ENCODE results near the gene ADAMTSL3.
A peak's percentile ranks its signal among the peaks of the same experiment; 100 is the strongest.

Gene ADAMTSL3

GRCh38 chr15:83980637-83981036 is 326.7 kb downstream of the ADAMTSL3 start:
- DNase-seq (ENCODE audit: low spot score): no peak

DNA sequence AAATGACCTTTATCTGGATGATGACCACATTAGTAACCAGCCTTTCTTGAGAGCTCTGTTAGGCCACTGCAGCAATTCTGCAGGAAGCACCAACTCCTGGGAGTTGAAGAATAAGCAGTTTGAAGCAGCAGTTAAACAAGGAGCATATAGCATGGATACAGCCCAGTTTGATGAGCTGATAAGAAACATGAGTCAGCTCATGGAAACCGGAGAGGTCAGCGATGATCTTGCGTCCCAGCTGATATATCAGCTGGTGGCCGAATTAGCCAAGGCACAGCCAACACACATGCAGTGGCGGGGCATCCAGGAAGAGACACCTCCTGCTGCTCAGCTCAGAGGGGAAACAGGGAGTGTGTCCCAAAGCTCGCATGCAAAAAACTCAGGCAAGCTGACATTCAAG is 328.8 kb downstream of the ADAMTSL3 start:
- DNase-seq (ENCODE audit: low spot score): no peak

GRCh38 chr15:83983634-83984458 is 329.9 kb downstream of the ADAMTSL3 start:
- no peak for DNase-seq (ENCODE audit: low spot score)

- no peak for DNase-seq (ENCODE audit: low spot score)
Measured at GRCh38 chr15:83984601-83985000, 330.7 kb downstream of the ADAMTSL3 start.

DNA sequence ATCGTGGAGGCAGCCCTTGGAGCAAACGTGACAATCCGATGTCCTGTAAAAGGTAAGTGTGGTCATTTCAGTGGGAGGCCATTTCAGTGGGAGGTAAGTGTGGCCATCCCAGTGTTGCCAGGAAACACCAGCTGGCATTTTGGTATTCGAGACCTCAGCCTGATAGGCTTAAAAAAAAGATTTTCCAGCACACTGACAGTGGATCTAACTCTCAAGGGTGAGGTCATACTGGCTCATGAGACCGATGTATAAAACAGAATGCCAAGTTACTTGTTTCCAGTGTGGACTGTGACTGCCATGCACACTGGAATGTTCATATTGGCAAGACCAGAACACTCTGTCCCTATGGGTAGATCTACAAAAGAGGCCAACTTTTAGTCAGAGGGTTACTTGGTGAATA is 337.2 kb downstream of the ADAMTSL3 start:
- DNase-seq (ENCODE audit: low spot score): no peak

DNA sequence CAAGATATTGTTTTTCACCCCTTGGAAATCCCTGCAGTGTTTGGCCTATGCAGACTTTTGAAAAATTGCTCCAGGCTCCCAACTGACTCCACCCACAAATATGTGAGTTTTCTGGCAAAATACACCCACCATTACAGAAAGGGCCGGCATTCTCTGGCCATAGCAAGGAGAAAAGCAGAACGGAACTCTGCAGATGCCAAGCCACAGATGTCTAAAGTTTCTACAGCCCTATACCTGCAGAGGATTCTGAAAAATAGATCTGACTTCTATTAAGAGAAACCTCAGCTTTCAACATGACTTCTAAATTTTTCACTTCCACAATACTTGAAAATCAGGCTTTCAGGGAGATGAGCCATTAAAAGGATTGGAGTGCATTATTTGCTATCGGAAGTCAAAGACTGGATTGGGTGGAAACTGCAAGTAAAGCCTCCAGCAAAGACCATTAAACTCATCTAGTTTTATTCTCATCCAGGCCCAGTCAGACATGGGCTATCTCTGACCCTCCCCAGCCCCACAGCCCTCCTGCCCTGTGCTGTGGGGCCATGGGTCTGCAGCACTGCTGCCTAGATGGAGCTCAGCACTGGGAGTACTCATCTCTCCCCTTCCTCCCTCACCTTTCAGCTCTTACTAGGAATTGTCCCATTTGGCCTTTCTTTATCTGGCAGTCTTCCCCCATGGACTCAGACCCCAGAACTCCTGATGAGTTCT is 338.6 kb downstream of the ADAMTSL3 start:
- no peak for DNase-seq (ENCODE audit: low spot score)

GRCh38 chr15:83993591-83993990 is 339.7 kb downstream of the ADAMTSL3 start:
- DNase-seq (ENCODE audit: low spot score): no peak

GRCh38 chr15:83998486-83998885 is 344.6 kb downstream of the ADAMTSL3 start:
- DNase-seq (ENCODE audit: low spot score): no peak

GRCh38 chr15:83999396-84000135 is 345.6 kb downstream of the ADAMTSL3 start:
- DNase-seq (ENCODE audit: low spot score): no peak

DNA sequence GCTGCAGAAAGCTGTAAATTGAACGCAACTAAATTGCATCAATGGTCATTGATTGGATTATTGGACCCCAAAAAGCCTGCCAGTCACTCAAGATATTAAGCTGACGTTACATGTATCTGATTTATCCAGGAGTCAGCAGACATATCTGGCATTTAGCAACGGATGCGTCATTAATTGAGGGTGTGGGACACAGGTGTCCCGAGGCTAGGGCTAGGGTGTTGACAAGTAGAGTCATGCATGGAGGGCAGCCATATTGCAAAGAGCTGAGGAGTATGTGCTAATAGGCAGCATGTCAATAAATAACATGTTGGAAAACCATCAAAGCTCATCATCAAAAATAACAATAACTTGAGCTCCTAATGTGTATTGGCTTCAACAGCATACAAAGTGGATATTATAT is 347.1 kb downstream of the ADAMTSL3 start:
- DNase-seq (ENCODE audit: low spot score): no peak

DNA sequence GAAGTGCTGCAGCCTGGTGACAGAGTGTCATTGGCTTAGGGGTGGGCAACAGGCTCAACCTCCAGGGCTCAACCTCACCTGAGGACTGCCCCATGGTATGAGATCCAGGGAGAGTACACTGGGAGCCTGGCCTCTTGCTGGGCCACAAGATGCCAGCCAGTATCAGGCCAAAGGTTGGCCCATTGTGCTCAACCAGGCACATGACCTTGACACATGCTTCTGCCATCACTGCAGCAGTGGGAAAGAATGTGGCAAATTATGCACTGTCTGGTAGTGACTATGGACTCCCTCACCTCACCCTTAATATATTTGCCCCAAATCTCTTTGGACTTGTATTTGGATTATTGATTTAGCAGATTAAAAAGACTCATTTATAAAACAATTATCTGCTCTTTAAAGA is 347.7 kb downstream of the ADAMTSL3 start:
- DNase-seq (ENCODE audit: low spot score): no peak

DNA sequence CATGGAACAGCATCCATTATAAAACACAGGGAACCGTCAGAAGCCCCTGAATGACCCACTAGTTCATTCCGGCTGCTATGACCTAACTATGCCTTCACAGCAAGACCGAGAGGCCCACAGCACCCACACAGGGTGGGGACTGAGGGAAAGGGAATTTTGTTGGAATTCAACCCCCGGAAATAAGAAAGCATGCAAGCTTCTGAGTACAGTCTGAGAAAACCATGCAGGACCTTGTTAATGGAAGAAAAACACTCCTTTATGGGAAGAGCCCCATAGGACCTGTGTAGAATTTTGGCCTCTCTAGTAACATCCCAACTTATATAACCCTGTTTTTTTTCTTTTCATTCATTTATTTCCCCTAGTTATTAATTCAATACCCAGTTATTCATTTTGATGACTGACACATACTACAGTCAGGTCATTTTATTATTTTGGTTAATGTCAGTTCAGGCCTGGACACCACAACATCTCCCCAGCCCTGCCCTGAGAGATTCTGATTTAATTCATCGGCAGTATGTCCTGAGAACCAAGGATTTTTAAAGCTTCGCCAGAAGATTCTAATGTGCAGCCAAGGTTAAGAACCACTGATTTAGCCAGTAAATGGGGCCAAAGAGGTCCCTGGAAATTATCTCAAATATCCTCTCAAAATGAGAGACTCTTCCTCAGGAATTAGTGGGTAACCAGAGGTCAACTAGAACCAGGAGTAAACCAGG is 350.0 kb downstream of the ADAMTSL3 start:
- DNase-seq (ENCODE audit: low spot score): no peak

DNA sequence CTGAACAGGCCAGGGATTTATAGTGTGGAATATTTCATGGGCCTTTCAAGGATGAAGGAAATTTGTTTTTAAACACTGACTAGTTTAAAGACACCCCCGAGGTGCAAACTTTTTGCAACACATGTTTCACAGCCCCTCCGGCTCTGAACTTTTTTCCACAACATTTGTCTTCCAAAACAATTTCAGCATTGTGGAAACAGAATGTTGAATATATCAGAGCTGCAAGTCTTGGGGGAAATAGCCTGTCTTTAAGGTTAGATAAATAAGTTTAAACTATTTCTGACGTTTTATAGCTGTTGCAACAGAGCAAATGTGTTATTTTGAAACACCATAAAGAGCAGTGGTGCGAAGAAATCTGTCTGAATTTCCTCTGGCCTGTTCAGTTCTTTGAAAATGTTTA is 352.5 kb downstream of the ADAMTSL3 start:
- DNase-seq (ENCODE audit: low spot score): no peak

- no peak for DNase-seq (ENCODE audit: low spot score)
Measured at GRCh38 chr15:84009616-84010015, 355.7 kb downstream of the ADAMTSL3 start.

GRCh38 chr15:84010246-84010645 is 356.3 kb downstream of the ADAMTSL3 start:
- DNase-seq (ENCODE audit: low spot score): no peak

GRCh38 chr15:84016371-84016770 is 362.4 kb downstream of the ADAMTSL3 start:
- DNase-seq (ENCODE audit: low spot score): no peak

GRCh38 chr15:84022516-84022915 is 368.6 kb downstream of the ADAMTSL3 start:
- DNase-seq (ENCODE audit: low spot score): no peak

GRCh38 chr15:84023636-84024035 is 369.7 kb downstream of the ADAMTSL3 start:
- DNase-seq (ENCODE audit: low spot score): peak; percentile 16

- peak; percentile 21 for DNase-seq (ENCODE audit: low spot score)
Measured at GRCh38 chr15:84033793-84034553, 380.1 kb downstream of the ADAMTSL3 start.

DNA sequence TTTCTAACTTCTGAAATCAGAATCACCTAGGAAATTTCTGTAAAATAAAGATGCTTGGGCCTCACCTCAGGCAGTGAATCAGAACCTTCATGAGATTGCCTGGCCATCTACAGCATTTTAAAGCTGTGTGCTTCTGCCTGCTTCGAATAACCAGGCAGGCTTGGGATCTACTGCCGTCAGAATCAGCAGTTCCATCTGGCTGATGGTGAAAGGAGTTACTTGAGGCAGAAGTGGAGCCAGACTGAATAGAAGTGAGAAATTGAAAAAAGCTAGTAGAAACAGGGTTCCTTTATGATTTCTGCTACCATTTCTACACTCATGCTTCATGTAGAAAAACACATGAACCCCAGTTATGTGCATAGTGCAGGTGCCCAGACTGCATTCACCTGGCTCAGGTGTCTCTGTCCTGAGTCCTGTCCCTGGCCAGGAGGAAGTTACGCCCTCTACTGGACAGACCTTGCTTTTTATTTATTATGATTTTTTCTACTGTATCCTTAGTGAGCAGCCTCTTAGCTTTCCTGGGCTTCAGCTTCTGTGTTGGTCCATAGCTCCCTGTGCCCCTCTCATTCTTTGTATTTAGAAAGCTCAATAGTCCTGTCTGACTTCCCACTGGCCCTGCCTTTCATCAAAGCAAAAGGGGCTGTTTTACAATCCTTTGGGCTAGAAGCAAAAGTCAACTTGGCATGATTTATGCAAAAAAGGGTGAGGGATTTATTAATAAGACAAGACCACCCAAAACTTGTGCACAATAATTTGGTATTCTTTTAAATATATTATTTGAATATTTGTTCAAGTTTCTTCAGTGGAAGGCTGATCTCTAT is 380.9 kb downstream of the ADAMTSL3 start:
- no peak for DNase-seq (ENCODE audit: low spot score)

DNA sequence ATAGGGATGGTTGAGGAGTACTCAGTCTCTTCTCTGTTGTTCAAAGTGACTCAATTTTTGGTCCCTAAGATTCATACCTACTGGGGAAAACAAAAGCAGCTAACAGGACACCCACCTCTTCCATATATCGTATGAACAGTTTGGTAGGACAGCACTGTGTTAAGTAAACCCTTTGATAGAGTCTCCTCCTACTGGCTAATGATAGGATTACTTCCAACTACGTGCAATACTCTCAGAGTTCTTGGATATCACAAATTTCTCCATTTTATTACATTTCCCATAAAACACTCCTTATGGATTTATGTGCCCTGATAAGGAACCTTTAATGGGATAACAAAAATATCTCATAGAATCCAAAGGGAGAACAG is 381.5 kb downstream of the ADAMTSL3 start:
- peak; percentile 20 for DNase-seq (ENCODE audit: low spot score)
